Ascending aorta (tissue), 2 donors: ENCODE measurements around the gene STK17A. TPM values are rescaled to one million over a fixed set of nuclear protein-coding genes. Genes with fewer than 3 reads are reported as not detected.

Experiments
- DNase-seq, 2 donors: peaks; one replicate each; pipeline ENCODE4 v3.0.0-alpha.2; 2019; ENCODE audit warnings: low spot score in 2 of 2
- H3K27ac ChIP-seq, 2 donors: fragments of 200-600 bp; sonication (generic); one replicate each; pipeline ENCODE4 v1.5.1; 2016 to 2017; ENCODE audit warnings: mild to moderate bottlenecking in 1 of 2
- H3K27me3 ChIP-seq: fragments of 200-600 bp; sonication (generic); one replicate; pipeline ENCODE4 v1.5.1; 2017
- H3K36me3 ChIP-seq, 2 donors: fragments of 200-600 bp; sonication (generic); one replicate each; pipeline ENCODE4 v1.5.1; 2016
- H3K4me1 ChIP-seq, 2 donors: fragments of 200-600 bp; sonication (generic); one replicate each; pipeline ENCODE4 v1.5.1; 2016 to 2017; ENCODE audit warnings: mild to moderate bottlenecking in 1 of 2
- H3K4me3 ChIP-seq, 2 donors: fragments of 200-600 bp; sonication (generic); one replicate each; pipeline ENCODE4 v1.5.1; 2016 to 2017; ENCODE audit warnings: mild to moderate bottlenecking in 1 of 2
- H3K9me3 ChIP-seq, 2 donors: fragments of 200-600 bp; sonication (generic); one replicate each; pipeline ENCODE4 v1.5.1; 2016
- intact Hi-C: fragments of 100-400 bp; cut with DNase I; formaldehyde crosslinking; loops from one replicate; pipeline ENCODE4 v1.15.1; 2023
- total RNA-seq: library from RNA; depleted of rRNA; stranded (reverse); fragments of >200 nt; gene quantifications from one replicate; pipeline ENCODE4 v1.1.0, GENCODE V29; 2016
- TF ChIP-seq, protein P1 (sequence below), 3 experiments: fragments of 200-600 bp in 2 of 3; fragments of 450-650 bp in 1 of 3; sonication (generic) in 2 of 3; IDR thresholded peaks; one replicate each; pipeline ENCODE4 v1.5.1; 2016 to 2019; ENCODE audit warnings: antibody characterized with exemption in 3 of 3, mild to moderate bottlenecking in 1 of 3, moderate library complexity in 1 of 3

The STK17A gene
- total RNA-seq, 1 donor from 2014 or later = 9.6 TPM

DNA sequence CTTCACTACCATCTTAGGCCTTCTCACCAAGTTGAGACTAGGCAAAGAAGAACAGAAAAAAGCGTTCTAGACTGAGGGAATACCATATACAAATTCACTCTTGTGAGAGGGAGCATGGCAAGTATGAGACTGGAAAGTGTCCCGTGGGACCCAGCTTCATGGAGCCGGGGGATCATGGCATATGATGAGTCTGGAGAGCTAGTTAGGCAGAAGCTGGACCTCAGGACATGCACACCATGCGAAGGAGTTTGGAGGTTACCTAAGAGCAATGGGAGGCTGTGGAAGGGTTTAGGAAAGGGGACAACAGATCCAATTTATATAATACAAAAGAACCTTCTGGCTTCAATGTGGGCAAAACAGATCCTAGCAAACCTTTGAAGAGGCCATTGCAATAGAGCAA, 34.1 kb downstream of the STK17A start:
- TF ChIP-seq, protein P1, sequence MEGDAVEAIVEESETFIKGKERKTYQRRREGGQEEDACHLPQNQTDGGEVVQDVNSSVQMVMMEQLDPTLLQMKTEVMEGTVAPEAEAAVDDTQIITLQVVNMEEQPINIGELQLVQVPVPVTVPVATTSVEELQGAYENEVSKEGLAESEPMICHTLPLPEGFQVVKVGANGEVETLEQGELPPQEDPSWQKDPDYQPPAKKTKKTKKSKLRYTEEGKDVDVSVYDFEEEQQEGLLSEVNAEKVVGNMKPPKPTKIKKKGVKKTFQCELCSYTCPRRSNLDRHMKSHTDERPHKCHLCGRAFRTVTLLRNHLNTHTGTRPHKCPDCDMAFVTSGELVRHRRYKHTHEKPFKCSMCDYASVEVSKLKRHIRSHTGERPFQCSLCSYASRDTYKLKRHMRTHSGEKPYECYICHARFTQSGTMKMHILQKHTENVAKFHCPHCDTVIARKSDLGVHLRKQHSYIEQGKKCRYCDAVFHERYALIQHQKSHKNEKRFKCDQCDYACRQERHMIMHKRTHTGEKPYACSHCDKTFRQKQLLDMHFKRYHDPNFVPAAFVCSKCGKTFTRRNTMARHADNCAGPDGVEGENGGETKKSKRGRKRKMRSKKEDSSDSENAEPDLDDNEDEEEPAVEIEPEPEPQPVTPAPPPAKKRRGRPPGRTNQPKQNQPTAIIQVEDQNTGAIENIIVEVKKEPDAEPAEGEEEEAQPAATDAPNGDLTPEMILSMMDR (IDR thresholded peaks at IDR 0.05) = no peak
- peaks cover 15 to 33% of the 10 kb centered on the region in 2 donors for H3K4me1 ChIP-seq

DNA sequence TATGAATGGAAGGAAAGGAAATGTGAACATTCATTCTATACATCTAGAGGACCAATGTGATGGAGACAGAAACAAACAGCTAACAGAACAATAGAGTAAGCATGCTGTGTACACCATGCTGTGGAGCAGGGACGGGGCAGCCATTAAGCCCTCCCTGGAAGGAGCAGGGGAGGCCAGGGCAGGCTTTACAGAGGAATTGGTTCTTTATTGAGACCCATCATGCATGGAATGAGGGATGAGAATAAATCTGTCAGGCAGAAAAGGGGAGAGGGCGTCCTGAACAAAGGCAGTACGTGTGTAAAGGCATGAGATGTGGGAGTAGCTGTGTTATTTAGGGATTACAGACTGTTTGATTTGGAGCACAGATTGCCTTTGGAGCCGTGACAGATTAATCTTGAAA, 35.2 kb downstream of the STK17A start:
- Histone ChIP-seq H3K4me3 (no peak overlapping the region), H3K9me3 (no peaks in the 10 kb centered on the region), H3K27me3 (no peaks in the 10 kb centered on the region), H3K36me3 (peaks cover 7 to 11% of the 10 kb centered on the region in 2 donors), H3K4me1 (peaks cover 9 to 28% of the 10 kb centered on the region in 2 donors), H3K27ac (peak overlapping the region; percentile 67)
- intact Hi-C loops = no loop called here
- DNase-seq = no peak
- TF ChIP-seq, protein P1 (IDR thresholded peaks at IDR 0.05) = no peak

More for the DNA sequence above, 34.1 kb downstream of the STK17A start:
- peaks cover 7 to 11% of the 10 kb centered on the region in 2 donors for H3K36me3 ChIP-seq
- intact Hi-C loops = no loop called here
- no peaks in the 10 kb centered on the region for H3K9me3 ChIP-seq
- H3K4me3 ChIP-seq = no peak overlapping the region
- no peak for DNase-seq
- peak overlapping the region; percentile 16 to 67 for H3K27ac ChIP-seq
- H3K27me3 ChIP-seq = no peaks in the 10 kb centered on the region

DNA sequence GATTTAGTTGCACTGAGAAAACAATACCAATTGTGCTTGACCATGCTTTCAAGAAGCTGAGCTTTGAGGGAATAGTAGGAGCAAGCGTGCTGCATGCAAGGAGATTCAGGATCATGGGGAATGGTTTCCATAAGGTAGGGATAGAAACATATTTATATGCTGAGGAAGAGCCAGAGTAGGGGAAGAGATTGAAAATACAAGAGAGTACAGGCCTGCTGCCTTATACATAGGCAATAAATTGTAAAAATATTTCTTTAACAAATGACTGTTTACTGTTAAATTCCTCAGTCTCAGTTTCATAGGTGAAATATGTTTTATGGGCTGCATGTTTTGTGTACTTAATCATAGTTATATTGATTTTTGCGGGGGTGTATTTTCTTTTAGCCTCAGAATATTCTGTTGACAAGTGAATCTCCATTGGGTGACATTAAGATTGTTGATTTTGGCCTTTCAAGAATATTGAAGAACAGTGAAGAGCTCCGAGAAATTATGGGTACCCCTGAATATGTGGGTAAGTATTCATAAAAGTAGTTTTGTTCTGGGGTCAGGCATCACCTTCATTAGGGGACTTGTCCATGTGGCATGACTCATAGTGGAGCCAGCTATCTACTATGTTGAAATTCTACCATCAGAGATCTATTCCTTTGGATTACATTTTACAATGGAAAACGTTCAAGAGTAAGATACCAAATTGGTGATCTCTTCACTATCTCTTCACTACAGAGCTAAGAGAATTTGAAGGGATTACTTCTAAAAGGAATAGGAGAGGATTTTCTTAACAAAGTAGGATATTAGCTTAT, 36.5 kb downstream of the STK17A start:
- Histone ChIP-seq H3K27ac (peak overlapping the region in 1 of 2 donors; percentile 16), H3K9me3 (no peaks in the 10 kb centered on the region), H3K4me3 (no peak overlapping the region), H3K27me3 (no peaks in the 10 kb centered on the region), H3K4me1 (peaks cover 9 to 26% of the 10 kb centered on the region in 2 donors), H3K36me3 (peaks cover 7 to 15% of the 10 kb centered on the region in 2 donors)
- DNase-seq = no peak
- TF ChIP-seq, protein P1 (IDR thresholded peaks at IDR 0.05) = no peak
- intact Hi-C loops = no loop called here

DNA sequence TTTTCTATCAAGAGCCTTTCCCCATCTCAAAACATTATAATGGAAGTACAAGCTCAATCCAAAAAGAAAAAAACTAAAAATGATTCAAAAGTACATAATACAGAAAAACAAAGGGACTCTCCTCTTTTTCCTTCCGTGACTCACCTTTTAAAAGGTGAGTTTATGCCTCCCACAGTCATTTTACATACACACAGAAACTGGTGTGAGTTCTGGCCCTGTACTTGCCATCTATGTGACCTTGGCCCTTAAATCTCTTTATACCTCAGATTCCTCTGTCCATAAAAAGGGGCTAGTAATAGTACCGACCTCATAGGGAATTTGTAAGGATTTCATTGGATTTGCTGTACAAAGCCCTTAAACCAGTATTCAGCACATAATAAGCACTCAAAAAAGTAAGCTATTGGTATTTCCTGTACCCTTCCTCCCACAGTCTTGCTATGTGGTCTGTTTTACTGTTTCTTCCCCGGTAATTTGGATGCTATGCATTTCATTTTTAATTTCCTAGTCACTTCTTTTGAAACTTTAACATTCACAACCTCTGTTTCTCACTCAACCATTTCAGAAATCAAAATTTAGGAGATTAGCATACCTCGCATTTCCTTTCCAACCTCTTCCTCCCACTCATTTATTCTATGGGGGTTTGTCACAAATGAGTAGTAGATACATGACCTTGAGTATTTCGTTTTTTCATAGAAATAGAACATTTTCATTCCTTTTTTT, 39.0 kb downstream of the STK17A start:
- DNase-seq = no peak
- H3K4me3 ChIP-seq = no peak overlapping the region
- intact Hi-C loops = no loop called here
- H3K9me3 ChIP-seq = no peaks in the 10 kb centered on the region
- H3K36me3 ChIP-seq = peaks cover 7 to 16% of the 10 kb centered on the region in 2 donors
- peaks cover 9 to 33% of the 10 kb centered on the region in 2 donors for H3K4me1 ChIP-seq
- peak overlapping the region; percentile 3 to 46 for H3K27ac ChIP-seq
- TF ChIP-seq, protein P1 (IDR thresholded peaks at IDR 0.05) = no peak
- no peaks in the 10 kb centered on the region for H3K27me3 ChIP-seq

DNA sequence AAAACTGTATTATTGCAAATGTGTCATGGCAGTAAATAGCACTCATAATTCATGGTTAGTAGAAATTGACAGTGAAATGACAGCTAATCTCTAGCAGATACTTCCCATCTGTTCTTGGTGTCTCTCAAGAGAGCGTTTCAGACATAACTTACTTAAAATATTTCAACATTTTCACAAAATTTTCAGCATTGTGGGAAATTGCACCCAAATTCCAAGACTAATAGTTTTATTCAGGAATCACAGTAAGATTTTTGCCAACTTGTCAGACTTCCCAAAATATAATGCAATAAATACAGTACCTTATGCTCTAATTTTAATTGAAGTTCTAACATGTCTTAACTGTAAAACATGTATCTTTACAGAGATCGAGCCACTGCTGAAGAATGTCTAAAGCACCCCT, 41.2 kb downstream of the STK17A start:
- no peak for DNase-seq
- Histone ChIP-seq H3K4me3 (no peak overlapping the region), H3K4me1 (peaks cover 0 to 21% of the 10 kb centered on the region in 2 donors), H3K36me3 (peaks cover 5 to 19% of the 10 kb centered on the region in 2 donors), H3K27me3 (no peaks in the 10 kb centered on the region), H3K27ac (peak overlapping the region; percentile 35 to 55), H3K9me3 (no peaks in the 10 kb centered on the region)
- TF ChIP-seq, protein P1 (IDR thresholded peaks at IDR 0.05) = no peak
- intact Hi-C loops = no loop called here
